ENCODE results near the gene UBXN7. TPM values are rescaled to one million over a fixed set of nuclear protein-coding genes. Genes with fewer than 3 reads are reported as not detected.

The UBXN7 gene
- total RNA-seq (2016; rRNA removed; fragmentation: Illumina TruSeq; extraction: Trizol) (12.5 and 21.5 TPM in 2 replicates), polyA plus RNA-seq (2011; rRNA removed) (11.6 and 15.9 TPM in 2 replicates), polyA minus RNA-seq (2011; rRNA and poly(A)+ RNA removed; ENCODE audit: low replicate concordance) (16.5 and 28.7 TPM in 2 replicates), Bru-seq, nascent RNA (percentile 77 among the genes with signal in this experiment), BruChase-seq, experiment 1, labeled RNA remaining after a 6-hour chase (percentile 87 among the genes with signal in this experiment), BruChase-seq, experiment 2, labeled RNA remaining after a 2-hour chase (percentile 83 among the genes with signal in this experiment)
- total RNA-seq (2016; cell fraction: cytosol; rRNA removed; fragmentation: Illumina TruSeq; extraction: Trizol; ENCODE audit: low read depth), result 7.9 and 8.5 TPM in 2 replicates
- 12.0 and 17.6 TPM in 2 replicates for total RNA-seq (2016; cell fraction: insoluble cytoplasmic fraction; rRNA removed; fragmentation: Illumina TruSeq; extraction: Trizol)
- 4.6 and 6.2 TPM in 2 replicates for total RNA-seq (2016; cell fraction: membrane; rRNA removed; fragmentation: Illumina TruSeq; extraction: Trizol)
- 11.4 and 12.5 TPM in 2 replicates for total RNA-seq (2016; cell fraction: nucleus; rRNA removed; fragmentation: Illumina TruSeq; extraction: Trizol)
- polyA plus RNA-seq (2011; cell fraction: cytosol; rRNA removed), result 8.8 and 13.7 TPM in 2 replicates
- 9.3 and 13.8 TPM in 2 replicates for polyA plus RNA-seq (2011; cell fraction: nucleus; rRNA removed)
- polyA plus RNA-seq (2012), result 16.8 and 19.2 TPM in 2 replicates
- 0.50 and 0.54 TPM in 2 replicates for polyA plus RNA-seq (2016; cell fraction: cytosol; fragmentation: Illumina TruSeq; extraction: Trizol; ENCODE audit: low read depth)
- 11.0 and 11.2 TPM in 2 replicates for polyA plus RNA-seq (2016; cell fraction: insoluble cytoplasmic fraction; fragmentation: Illumina TruSeq; extraction: Trizol; ENCODE audit: low read depth)
- polyA plus RNA-seq (2016; cell fraction: membrane; fragmentation: Illumina TruSeq; extraction: Trizol; ENCODE audit: low read depth), result 1.5 and 1.6 TPM in 2 replicates
- polyA plus RNA-seq (2016; cell fraction: nucleus; fragmentation: Illumina TruSeq; extraction: Trizol; ENCODE audit: insufficient read depth, low read depth), result 12.3 and 12.4 TPM in 2 replicates
- 15.9 and 19.5 TPM in 2 replicates for polyA minus RNA-seq (2011; cell fraction: cytosol; rRNA and poly(A)+ RNA removed)
- polyA minus RNA-seq (2011; cell fraction: nucleus; rRNA and poly(A)+ RNA removed), result 26.9 and 28.8 TPM in 2 replicates
- long read RNA-seq, experiment 1, full-length matches to known transcripts, result 4 of 4 reads
- long read RNA-seq, experiment 1, partial matches to known transcripts, result 0 of 4 reads
- long read RNA-seq, experiment 1, other reads (novel, unspliced or antisense), result 0 of 4 reads
- long read RNA-seq, experiment 2, full-length matches to known transcripts, result 2 of 41 reads
- long read RNA-seq, experiment 2, partial matches to known transcripts, result 1 of 41 reads
- long read RNA-seq, experiment 2, other reads (novel, unspliced or antisense), result 38 of 41 reads

GRCh38 chr3:196432137-196432879, at the start of gene UBXN7:
TSS of gene UBXN7 (minus strand) at chr3:196432427. CDS start at chr3:196432399, 28 bp downstream.
- BruUV-seq (replicated peaks), result no TSS peak
- peak within 1 kb of the TSS; percentile 82 for H3K9ac ChIP-seq (ENCODE audit: insufficient read depth, low read depth, low read length)
- no peaks in the 10 kb centered on the region for H3K9me3 ChIP-seq (ENCODE audit: low read length)
- peak within 1 kb of the TSS; percentile 75 for H3K27ac ChIP-seq (ENCODE audit: extremely low read length, insufficient read depth, low read length)
- DNase-seq (ENCODE audit: low spot score) (peak; percentile 84), FAIRE-seq (no peak), ATAC-seq (peak; percentile 94)
- peak within 1 kb of the TSS; percentile 88 for H2AFZ ChIP-seq (ENCODE audit: low read length)
- ChIA-PET POLR2A (interaction anchor here (0.6 to 1.1 kb wide), 11 partner anchors 8 to 504 kb away, joined by 3 to 10 read pairs (median 4); partner anchors contain the start of gene DYNLT2B), CTCF (ENCODE audit: low intra/inter-chr PET ratio, low total read pairs) (no interaction called here)
- H3K79me2 ChIP-seq (ENCODE audit: insufficient read depth, low read length), result peaks cover 48% of the 10 kb centered on the region
- in situ Hi-C loops (cut with HindIII; ENCODE audit: extremely low pct_ligation_motif_present, low pct_unique_long_range_greater_than_20kb) (loop anchor here (10.0 kb wide), 1 partner anchor 188 kb away; no protein-coding TSS in a partner anchor), intact Hi-C loops (cut with micrococcal nuclease; ENCODE audit: unreplicated experiment) (no loop called here)
- peaks cover 23% of the 10 kb centered on the region for H3K4me1 ChIP-seq (ENCODE audit: insufficient read depth, low read length)
- H4K20me1 ChIP-seq (ENCODE audit: insufficient read depth, low read length), result peaks cover 6% of the 10 kb centered on the region; the same call in 1 of the 2 replicates
- H3K4me3 ChIP-seq (replicated peaks in 1 of 3; ENCODE audit: insufficient read depth in 1 of 3, low read depth in 2 of 3, low read length in 3 of 3), result peak within 1 kb of the TSS; percentile 87 to 97 (median 90)
- peaks cover 3 to 7% of the 10 kb centered on the region in 2 experiments; a peak in 3 of 5 replicates for H3K36me3 ChIP-seq (replicated peaks in 1 of 2; ENCODE audit: control insufficient read depth in 1 of 2, insufficient read depth in 2 of 2, low read length in 2 of 2)
- peak within 1 kb of the TSS; percentile 87 for H3K4me2 ChIP-seq (ENCODE audit: low read depth, low read length)
- WGBS (ENCODE audit: low lambda C conversion rate), result 0% methylated on average over 15 of the region's 67 CpGs
- no peaks in the 10 kb centered on the region; a peak in 1 of 5 replicates for H3K27me3 ChIP-seq (ENCODE audit: control insufficient read depth in 1 of 2, insufficient read depth in 2 of 2, low read length in 2 of 2)
- 0 out of 2 replicates have a peak, but pooled peaks have one; percentile 53 for TF ChIP-seq BRD4 (CRISPR knock-in tag; IDR thresholded peaks at IDR 0.05)
- peak; percentile 63; the same call in 1 of the 2 replicates for TF ChIP-seq ZNF768 (CRISPR knock-in tag; IDR thresholded peaks at IDR 0.05)
- no peak for TF ChIP-seq NFKBIZ (CRISPR knock-in tag; IDR thresholded peaks at IDR 0.05)
- 0 out of 2 replicates have a peak, but pooled peaks have one; percentile 56 for TF ChIP-seq PHF20 (CRISPR knock-in tag; IDR thresholded peaks at IDR 0.05)
- peak; percentile 81; the same call in 1 of the 2 replicates for TF ChIP-seq RNF219 (CRISPR knock-in tag; IDR thresholded peaks at IDR 0.05)
- TF ChIP-seq SATB2 (CRISPR knock-in tag; IDR thresholded peaks at IDR 0.05), result peak; percentile 77; the same call in 1 of the 2 replicates
- peak; percentile 87 for TF ChIP-seq ZNF687 (CRISPR knock-in tag; IDR thresholded peaks at IDR 0.05)
- no peak for TF ChIP-seq SMARCE1 (IDR thresholded peaks at IDR 0.05; ENCODE audit: borderline replicate concordance)
- peak; percentile 49 for TF ChIP-seq ZNF883 (CRISPR knock-in tag; IDR thresholded peaks at IDR 0.05; ENCODE audit: not compliant biosample characterization)
- TF ChIP-seq PHF5A (CRISPR knock-in tag; IDR thresholded peaks at IDR 0.05; ENCODE audit: low read depth, unreplicated experiment), result peak; percentile 47
- TF ChIP-seq ZNF652 (CRISPR knock-in tag; IDR thresholded peaks at IDR 0.05; ENCODE audit: borderline replicate concordance, low read depth), result peak; percentile 99
